Small intestine (tissue), 16 donors: ENCODE data around the gene GARIN5B. TPM values are rescaled to one million over a fixed set of nuclear protein-coding genes. Genes with fewer than 3 reads are reported as not detected.
A peak's percentile ranks its signal among the peaks of the same experiment; 100 is the strongest.
"Not testable (repeated sequence)": the region's sequence is repeated elsewhere in the genome, so short reads cannot be mapped to it uniquely, and the experiment has no call there.

Experiments
- DNase-seq, 2 donors: peaks; one replicate each; pipeline versions ENCODE4 v3.0.0 to v3.0.0-alpha.2; 2013
- FAIRE-seq: peaks from 2 replicates; lab custom pipeline; 2012; peaks lifted over from hg19 to GRCh38; lab: Jason Lieb, UNC
- H3K27ac ChIP-seq, 3 donors: one replicate each; pipeline ENCODE4 v1.5.1; 2013; ENCODE audit warnings: low read length in 2 of 3, mild to moderate bottlenecking in 2 of 3, control low read depth in 1 of 3, inconsistent platforms in 1 of 3, low read depth in 1 of 3, moderate library complexity in 1 of 3
- H3K27me3 ChIP-seq, 3 donors: one replicate each; pipeline ENCODE4 v1.6.1; 2013; ENCODE audit warnings: low read length in 3 of 3, inconsistent platforms in 1 of 3; ENCODE audit not compliant: control insufficient read depth in 3 of 3, insufficient read depth in 3 of 3
- H3K36me3 ChIP-seq, 3 donors: one replicate each; pipeline ENCODE4 v1.6.1; 2013; ENCODE audit warnings: low read length in 3 of 3, inconsistent platforms in 1 of 3, low read depth in 1 of 3, mild to moderate bottlenecking in 1 of 3, moderate library complexity in 1 of 3; ENCODE audit not compliant: control insufficient read depth in 3 of 3, insufficient read depth in 2 of 3
- H3K4me1 ChIP-seq, 3 donors: one replicate each; pipeline ENCODE4 v1.6.1; 2013; ENCODE audit warnings: low read length in 2 of 3, inconsistent platforms in 1 of 3, low read depth in 1 of 3, mild to moderate bottlenecking in 1 of 3, moderate library complexity in 1 of 3; ENCODE audit not compliant: control insufficient read depth in 3 of 3, insufficient read depth in 2 of 3
- H3K4me3 ChIP-seq, 3 donors: one replicate each; pipeline ENCODE4 v1.5.1; 2013; ENCODE audit warnings: low read length in 3 of 3, control low read depth in 1 of 3, inconsistent platforms in 1 of 3, low read depth in 1 of 3, mild to moderate bottlenecking in 1 of 3, moderate library complexity in 1 of 3
- H3K9me3 ChIP-seq, 2 donors: one replicate each; pipeline ENCODE4 v1.6.1; 2013; ENCODE audit warnings: low read depth in 1 of 2, low read length in 1 of 2; ENCODE audit not compliant: control insufficient read depth in 2 of 2, insufficient read depth in 1 of 2
- WGBS, 3 donors: extraction: QIAGEN DNeasy Blood & Tissue Kit; methylation state at CpG; one replicate each; pipeline ENCODE4 v1.1.7; 2013; 5-methylcytosine and 5-hydroxymethylcytosine counted together
- long read RNA-seq, 10 donors: transcript quantifications; one replicate each; lab custom pipeline, GENCODE V29; 2026
- polyA plus RNA-seq, 4 donors: library from polyadenylated mRNA; stranded (reverse) in 3 of 4; unstranded in 1 of 4; fragments of 200-250 nt in 3 of 4; fragments of 120-200 nt in 1 of 4; gene quantifications; one replicate each; pipeline versions ENCODE4 v1.2.1 to v1.2.3, GENCODE V29; 2013
- donor health status: healthy with polysubstance abuse.
- donor health status: control.
- donor health status: control.
- donor health status: Bipolar disorder and iron deficiency.
- donor health status: healthy.

GARIN5B gene
- under 1 TPM in 1 of 4 donors, not detected in 3; 0.03 TPM for polyA plus RNA-seq
- long read RNA-seq, donor 1, partial matches to known transcripts, result 5,104 of 8,037 reads
- long read RNA-seq, donor 1, other reads (novel, unspliced or antisense), result 2,933 of 8,037 reads
- long read RNA-seq, donor 2, partial matches to known transcripts, result 1,268 of 2,056 reads
- long read RNA-seq, donor 2, other reads (novel, unspliced or antisense), result 788 of 2,056 reads
- long read RNA-seq, donor 3, partial matches to known transcripts, result 2,369 of 2,663 reads
- long read RNA-seq, donor 3, other reads (novel, unspliced or antisense), result 294 of 2,663 reads
- long read RNA-seq, donor 4, result 0 reads
- long read RNA-seq, donor 5, result 0 reads
- long read RNA-seq, donor 6, result 0 reads
- long read RNA-seq, donor 7, result 0 reads
- long read RNA-seq, donor 8, result 0 reads
- long read RNA-seq, donor 9, result 0 reads
- long read RNA-seq, donor 10, result 0 reads

- H3K27me3 ChIP-seq, result peaks cover 3 to 32% (median 3%) of the 10 kb centered on the region in 3 donors
- no peak within 1 kb of the TSS for H3K4me3 ChIP-seq
- WGBS, 3 donors, result 79 to 83% (median 81%) methylated on average over 26 to 27 of the region's 27 CpGs
- no peak for FAIRE-seq
- H3K4me1 ChIP-seq, result no peaks in the 10 kb centered on the region
- H3K9me3 ChIP-seq, result no peaks in the 10 kb centered on the region
- DNase-seq, result no peak
- H3K36me3 ChIP-seq, result no peaks in the 10 kb centered on the region
- H3K27ac ChIP-seq, result no peak within 1 kb of the TSS
These were observed at the start of gene GARIN5B for GRCh38 chr19:55362990-55363716. Gene GARIN5B, minus strand, starts transcription at chr19:55363260. Its CDS starts 194 bp downstream, at chr19:55363066.

GRCh38 chr19:55410168-55410567 is 47.1 kb upstream of the GARIN5B start:
- Histone ChIP-seq H3K4me1 (peaks cover 7 to 16% (median 8%) of the 10 kb centered on the region in 3 donors), H3K4me3 (no peak overlapping the region), H3K27ac (no peak overlapping the region), H3K9me3 (peaks cover 0 to 13% of the 10 kb centered on the region in 2 donors), H3K36me3 (peaks cover 0 to 15% (median 0%) of the 10 kb centered on the region in 3 donors), H3K27me3 (no peaks in the 10 kb centered on the region)
- WGBS, 3 donors, result 87 to 91% (median 91%) methylated on average over 2 of the region's 2 CpGs
- FAIRE-seq, result no peak
- no peak for DNase-seq

GRCh38 chr19:55409179-55409578 is 46.1 kb upstream of the GARIN5B start:
- peaks cover 0 to 21% (median 0%) of the 10 kb centered on the region in 3 donors for H3K36me3 ChIP-seq
- not testable (repeated sequence) for H3K4me3 ChIP-seq, DNase-seq, H3K27ac ChIP-seq, FAIRE-seq, H3K27me3 ChIP-seq
- H3K4me1 ChIP-seq, result peaks cover 7 to 16% (median 8%) of the 10 kb centered on the region in 3 donors
- peaks cover 0 to 13% of the 10 kb centered on the region in 2 donors for H3K9me3 ChIP-seq
- WGBS, 3 donors, result 92 to 95% (median 93%) methylated on average over 8 of the region's 8 CpGs

- Histone ChIP-seq H3K27ac (peak overlapping the region; percentile 6 to 98 (median 95)), H3K36me3 (peaks cover 0 to 28% (median 0%) of the 10 kb centered on the region in 3 donors), H3K4me3 (peak overlapping the region in 2 of 3 donors; percentile 50 to 82), H3K27me3 (no peaks in the 10 kb centered on the region), H3K9me3 (peaks cover 0 to 13% of the 10 kb centered on the region in 2 donors), H3K4me1 (peaks cover 7 to 16% (median 8%) of the 10 kb centered on the region in 3 donors)
- 68 to 72% (median 69%) methylated on average over 9 of the region's 9 CpGs for WGBS, 3 donors
- FAIRE-seq (no peak), DNase-seq (no peak)
These were observed 45.4 kb upstream of the GARIN5B start for GRCh38 chr19:55408533-55408872.

GRCh38 chr19:55407800-55408532 is 44.9 kb upstream of the GARIN5B start:
- peaks cover under 1 to 32% (median 1%) of the 10 kb centered on the region in 3 donors for H3K36me3 ChIP-seq
- H3K4me1 ChIP-seq, result peaks cover 7 to 16% (median 8%) of the 10 kb centered on the region in 3 donors
- H3K27ac ChIP-seq, result peak overlapping the region; percentile 95 to 98 (median 97)
- 1% methylated on average over 63 to 72 of the region's 72 CpGs for WGBS, 3 donors
- DNase-seq, result peak; percentile 99
- H3K27me3 ChIP-seq, result no peaks in the 10 kb centered on the region
- H3K9me3 ChIP-seq, result peaks cover 0 to 13% of the 10 kb centered on the region in 2 donors
- FAIRE-seq, result no peak
- peak overlapping the region; percentile 50 to 89 (median 82) for H3K4me3 ChIP-seq

GRCh38 chr19:55407550-55407799 is 44.4 kb upstream of the GARIN5B start, which contains the start of gene UBE2S:
Gene UBE2S, minus strand, starts transcription at chr19:55407788. Its CDS starts 199 bp downstream, at chr19:55407589.
- peak in 1 of 2 donors; percentile 62 for DNase-seq
- Histone ChIP-seq H3K4me3 (peak within 1 kb of the TSS; percentile 69 to 89 (median 82)), H3K36me3 (peaks cover 2 to 37% (median 5%) of the 10 kb centered on the region in 3 donors), H3K4me1 (peaks cover 7 to 16% (median 8%) of the 10 kb centered on the region in 3 donors), H3K27ac (peak within 1 kb of the TSS; percentile 95 to 98 (median 97)), H3K9me3 (peaks cover 0 to 13% of the 10 kb centered on the region in 2 donors)
- whole genome bisulfite sequencing, 3 donors, result 0 to 2% (median 1%) methylated on average over 10 to 36 of the region's 36 CpGs
- H3K27me3 ChIP-seq, FAIRE-seq: not testable (repeated sequence)

GRCh38 chr19:55406826-55407549 is 43.9 kb upstream of the GARIN5B start:
- FAIRE-seq, result no peak
- H3K4me3 ChIP-seq, result peak overlapping the region; percentile 69 to 89 (median 82)
- no peaks in the 10 kb centered on the region for H3K27me3 ChIP-seq
- peaks cover 6 to 42% (median 10%) of the 10 kb centered on the region in 3 donors for H3K36me3 ChIP-seq
- WGBS, 3 donors, result 14 to 20% (median 14%) methylated on average over 32 to 35 of the region's 35 CpGs
- peaks cover 0 to 13% of the 10 kb centered on the region in 2 donors for H3K9me3 ChIP-seq
- H3K27ac ChIP-seq, result peak overlapping the region; percentile 95 to 98 (median 97)
- peak in 1 of 2 donors; percentile 27 for DNase-seq
- H3K4me1 ChIP-seq, result peaks cover 7 to 16% (median 8%) of the 10 kb centered on the region in 3 donors
